T-helper 17 cell (primary cell): Measurements from ENCODE around the gene MAPT. TPM values are rescaled to one million over a fixed set of nuclear protein-coding genes. Genes with fewer than 3 reads are reported as not detected.

ENCODE experiments used
- ATAC-seq: fragments of 150-1000 bp; cut with Tn5 transposase; 2 replicates; pipeline ENCODE4 v1.10.0; 2021; ENCODE audit warnings: mild to moderate bottlenecking, moderate library complexity
- DNase-seq, 3 donors: peaks; one replicate each; pipeline versions ENCODE4 v3.0.0 to v3.0.0-alpha.2; 2020 to 2021
- H3K9me3 ChIP-seq: one replicate; pipeline ENCODE4 v1.7.0; 2013; ENCODE audit warnings: low read length, mild to moderate bottlenecking; ENCODE audit not compliant: control insufficient read depth, poor library complexity, severe bottlenecking
- H3K27ac Mint-ChIP-seq: one replicate; pipeline ENCODE4 v1.8.0; 2022; ENCODE audit warnings: mild to moderate bottlenecking, moderate library complexity, mixed read lengths
- H3K27me3 Mint-ChIP-seq: one replicate; pipeline ENCODE4 v1.8.0; 2022; ENCODE audit warnings: mixed read lengths
- H3K36me3 Mint-ChIP-seq: one replicate; pipeline ENCODE4 v1.8.0; 2022; ENCODE audit warnings: low read depth, mixed read lengths
- H3K4me1 Mint-ChIP-seq: one replicate; pipeline ENCODE4 v1.8.0; 2022; ENCODE audit warnings: mild to moderate bottlenecking, mixed read lengths
- H3K4me3 Mint-ChIP-seq: one replicate; pipeline ENCODE4 v1.8.0; 2022; ENCODE audit warnings: mild to moderate bottlenecking, moderate library complexity, mixed read lengths
- total RNA-seq, 4 donors: library from RNA in 2 of 4; stranded (reverse) in 2 of 4; gene quantifications; one replicate each; pipeline ENCODE4 v1.2.3 and lab custom pipeline; 2022 to 2026

Gene MAPT
- total RNA-seq, 2 donors from 2014 or later: 1.2 to 2.3 TPM

- Mint-ChIP-seq H3K27ac (peak overlapping the region; percentile 94), H3K4me3 (peak overlapping the region; percentile 7), H3K27me3 (no peaks in the 10 kb centered on the region), H3K36me3 (peaks cover 11% of the 10 kb centered on the region), H3K4me1 (peaks cover 22% of the 10 kb centered on the region)
- ATAC-seq (no peak), DNase-seq (no peak)
- H3K9me3 ChIP-seq: no peaks in the 10 kb centered on the region
Measured at GRCh38 chr17:46029627-46030026, 135.3 kb downstream of the MAPT start.

- Mint-ChIP-seq H3K27ac (peak overlapping the region; percentile 94), H3K4me3 (no peak overlapping the region), H3K36me3 (peaks cover 14% of the 10 kb centered on the region), H3K4me1 (peaks cover 25% of the 10 kb centered on the region), H3K27me3 (no peaks in the 10 kb centered on the region)
- ATAC-seq (no peak), DNase-seq (no peak)
- H3K9me3 ChIP-seq: no peaks in the 10 kb centered on the region
Measured at GRCh38 chr17:46030752-46031151, 136.4 kb downstream of the MAPT start.

- DNase-seq (no peak), ATAC-seq (no peak)
- Mint-ChIP-seq H3K36me3 (peaks cover 14% of the 10 kb centered on the region), H3K4me1 (peaks cover 28% of the 10 kb centered on the region), H3K4me3 (no peak overlapping the region), H3K27ac (no peak overlapping the region), H3K27me3 (no peaks in the 10 kb centered on the region)
- H3K9me3 ChIP-seq: no peaks in the 10 kb centered on the region
Measured at GRCh38 chr17:46031440-46031839, 137.1 kb downstream of the MAPT start.

- H3K27me3 Mint-ChIP-seq: no peaks in the 10 kb centered on the region
- peaks cover 27% of the 10 kb centered on the region for H3K4me1 Mint-ChIP-seq
- H3K27ac Mint-ChIP-seq: no peak overlapping the region
- ATAC-seq (no peak), DNase-seq (no peak)
- no peak overlapping the region for H3K4me3 Mint-ChIP-seq
- H3K36me3 Mint-ChIP-seq: peaks cover 14% of the 10 kb centered on the region
- H3K9me3 ChIP-seq: no peaks in the 10 kb centered on the region
Measured at GRCh38 chr17:46031920-46032319, 137.6 kb downstream of the MAPT start.

- DNase-seq: no peak
- Mint-ChIP-seq H3K4me3 (no peak overlapping the region), H3K27ac (peak overlapping the region; percentile 94), H3K36me3 (peaks cover 14% of the 10 kb centered on the region), H3K27me3 (no peaks in the 10 kb centered on the region), H3K4me1 (peaks cover 26% of the 10 kb centered on the region)
- ATAC-seq: no peak
- H3K9me3 ChIP-seq: no peaks in the 10 kb centered on the region
Measured at GRCh38 chr17:46032909-46033308, 138.6 kb downstream of the MAPT start.

- DNase-seq (no peak), ATAC-seq (no peak)
- peaks cover 31% of the 10 kb centered on the region for H3K4me1 Mint-ChIP-seq
- H3K9me3 ChIP-seq: no peaks in the 10 kb centered on the region
- H3K4me3 Mint-ChIP-seq: no peak overlapping the region
- peak overlapping the region; percentile 94 for H3K27ac Mint-ChIP-seq
- H3K36me3 Mint-ChIP-seq: peaks cover 19% of the 10 kb centered on the region
- H3K27me3 Mint-ChIP-seq: no peaks in the 10 kb centered on the region
Measured at GRCh38 chr17:46033392-46033791, 139.0 kb downstream of the MAPT start.

- DNase-seq (no peak), ATAC-seq (peak; percentile 83)
- Mint-ChIP-seq H3K36me3 (peaks cover 19% of the 10 kb centered on the region), H3K27me3 (no peaks in the 10 kb centered on the region), H3K27ac (peak overlapping the region; percentile 94), H3K4me3 (no peak overlapping the region), H3K4me1 (peaks cover 24% of the 10 kb centered on the region)
- no peaks in the 10 kb centered on the region for H3K9me3 ChIP-seq
Measured at GRCh38 chr17:46035112-46035818, 140.9 kb downstream of the MAPT start.

- DNase-seq (no peak), ATAC-seq (no peak)
- Mint-ChIP-seq H3K27ac (peak overlapping the region; percentile 21), H3K4me1 (peaks cover 17% of the 10 kb centered on the region), H3K4me3 (no peak overlapping the region), H3K36me3 (peaks cover 14% of the 10 kb centered on the region), H3K27me3 (no peaks in the 10 kb centered on the region)
- no peaks in the 10 kb centered on the region for H3K9me3 ChIP-seq
Measured at GRCh38 chr17:46036491-46036890, 142.1 kb downstream of the MAPT start.

- no peak overlapping the region for H3K4me3 Mint-ChIP-seq
- H3K9me3 ChIP-seq: no peaks in the 10 kb centered on the region
- ATAC-seq: no peak
- peaks cover 14% of the 10 kb centered on the region for H3K36me3 Mint-ChIP-seq
- H3K4me1 Mint-ChIP-seq: peaks cover 17% of the 10 kb centered on the region
- no peaks in the 10 kb centered on the region for H3K27me3 Mint-ChIP-seq
- peak overlapping the region; percentile 90 for H3K27ac Mint-ChIP-seq
- DNase-seq: no peak
Measured at GRCh38 chr17:46037722-46038255, 143.4 kb downstream of the MAPT start.

- H3K27ac Mint-ChIP-seq: peak overlapping the region; percentile 90
- peaks cover 11% of the 10 kb centered on the region for H3K36me3 Mint-ChIP-seq
- ATAC-seq (no peak), DNase-seq (no peak)
- no peak overlapping the region for H3K4me3 Mint-ChIP-seq
- peaks cover 19% of the 10 kb centered on the region for H3K4me1 Mint-ChIP-seq
- no peaks in the 10 kb centered on the region for H3K9me3 ChIP-seq
- no peaks in the 10 kb centered on the region for H3K27me3 Mint-ChIP-seq
Measured at GRCh38 chr17:46038414-46038813, 144.1 kb downstream of the MAPT start.

GRCh38 chr17:46038937-46039336 lies 144.6 kb downstream of the MAPT start:
- H3K27me3 Mint-ChIP-seq: no peaks in the 10 kb centered on the region
- no peak for ATAC-seq

GRCh38 chr17:46039592-46040186 lies 145.3 kb downstream of the MAPT start:
- H3K9me3 ChIP-seq: no peaks in the 10 kb centered on the region
- ATAC-seq: no peak
- Mint-ChIP-seq H3K4me3 (no peak overlapping the region), H3K36me3 (peaks cover 8% of the 10 kb centered on the region), H3K27ac (peak overlapping the region; percentile 41), H3K4me1 (peaks cover 21% of the 10 kb centered on the region), H3K27me3 (no peaks in the 10 kb centered on the region)
- DNase-seq: no peak

More at GRCh38 chr17:46038937-46039336, 144.6 kb downstream of the MAPT start:
- Mint-ChIP-seq H3K27ac (no peak overlapping the region), H3K4me1 (peaks cover 20% of the 10 kb centered on the region), H3K4me3 (no peak overlapping the region), H3K36me3 (peaks cover 11% of the 10 kb centered on the region)
- no peak for DNase-seq
- H3K9me3 ChIP-seq: no peaks in the 10 kb centered on the region

- H3K27ac Mint-ChIP-seq: no peak overlapping the region
- DNase-seq: no peak
Measured at GRCh38 chr17:46042246-46042645, 147.9 kb downstream of the MAPT start.

More at GRCh38 chr17:46042246-46042645, 147.9 kb downstream of the MAPT start:
- Mint-ChIP-seq H3K27me3 (no peaks in the 10 kb centered on the region), H3K4me1 (peaks cover 20% of the 10 kb centered on the region), H3K36me3 (peaks cover 7% of the 10 kb centered on the region), H3K4me3 (no peak overlapping the region)
- no peak for ATAC-seq
- H3K9me3 ChIP-seq: no peaks in the 10 kb centered on the region
